Thoracic aorta (tissue), 2 donors: Measurements from ENCODE around the gene LDLRAD3. TPM values are rescaled to one million over a fixed set of nuclear protein-coding genes. Genes with fewer than 3 reads are reported as not detected.

Experiments
- ATAC-seq: fragments of 150-250 bp; one replicate; pipeline ENCODE4 v1.8.0; 2017; ENCODE audit warnings: low read depth; ENCODE audit not compliant: insufficient number of reproducible peaks, low FRiP score
- DNase-seq: peaks from one replicate; pipeline ENCODE4 v3.0.0-alpha.2; 2020; ENCODE audit warnings: low spot score
- H3K27ac ChIP-seq, 2 donors: fragments of 200-600 bp; sonication (generic); 1 replicate in 1 of 2; 2 replicates in 1 of 2; pipeline ENCODE4 v1.5.1; 2016; ENCODE audit warnings: mild to moderate bottlenecking in 2 of 2, moderate library complexity in 2 of 2
- H3K27me3 ChIP-seq: fragments of 200-600 bp; sonication (generic); replicated peaks from 2 replicates; pipeline ENCODE4 v1.6.0; 2016; ENCODE audit warnings: mild to moderate bottlenecking; ENCODE audit not compliant: insufficient read depth
- H3K36me3 ChIP-seq: fragments of 200-600 bp; sonication (generic); one replicate; pipeline ENCODE4 v1.5.1; 2016
- H3K4me1 ChIP-seq, 2 donors: fragments of 200-600 bp; sonication (generic); 1 replicate in 1 of 2; 2 replicates in 1 of 2; pipeline versions ENCODE4 v1.5.1 to v1.6.0; 2016; ENCODE audit warnings: low read depth in 2 of 2, mild to moderate bottlenecking in 1 of 2; ENCODE audit not compliant: control insufficient read depth in 1 of 2
- H3K4me3 ChIP-seq: fragments of 200-600 bp; sonication (generic); 2 replicates; pipeline ENCODE4 v1.5.1; 2016; ENCODE audit warnings: mild to moderate bottlenecking
- H3K9me3 ChIP-seq: fragments of 200-600 bp; sonication (generic); 2 replicates; pipeline ENCODE4 v1.5.1; 2016
- CTCF ChIP-seq: fragments of 200-600 bp; sonication (generic); IDR thresholded peaks from one replicate; pipeline ENCODE4 v1.5.1; 2019; ENCODE audit warnings: antibody characterized with exemption
- total RNA-seq, 2 donors: library from RNA; depleted of rRNA; stranded (reverse); fragments of >200 nt; gene quantifications; one replicate each; pipeline versions ENCODE4 v1.1.0 to v1.2.3, GENCODE V29; 2016

LDLRAD3 gene
- total RNA-seq, 2 donors from 2014 or later: 6.1 to 17.2 TPM

GRCh38 chr11:36002796-36003195 is 58.9 kb downstream of the LDLRAD3 start:
- DNase-seq: no peak
- no peak for ATAC-seq
- no peak overlapping the region for H3K27ac ChIP-seq
- H3K9me3 ChIP-seq: no peaks in the 10 kb centered on the region
- H3K36me3 ChIP-seq: no peaks in the 10 kb centered on the region
- no peak overlapping the region for H3K4me3 ChIP-seq
- H3K4me1 ChIP-seq: peaks cover 0 to 1% of the 10 kb centered on the region in 2 donors
- TF ChIP-seq CTCF: no peak
- H3K27me3 ChIP-seq: no peaks in the 10 kb centered on the region

DNA sequence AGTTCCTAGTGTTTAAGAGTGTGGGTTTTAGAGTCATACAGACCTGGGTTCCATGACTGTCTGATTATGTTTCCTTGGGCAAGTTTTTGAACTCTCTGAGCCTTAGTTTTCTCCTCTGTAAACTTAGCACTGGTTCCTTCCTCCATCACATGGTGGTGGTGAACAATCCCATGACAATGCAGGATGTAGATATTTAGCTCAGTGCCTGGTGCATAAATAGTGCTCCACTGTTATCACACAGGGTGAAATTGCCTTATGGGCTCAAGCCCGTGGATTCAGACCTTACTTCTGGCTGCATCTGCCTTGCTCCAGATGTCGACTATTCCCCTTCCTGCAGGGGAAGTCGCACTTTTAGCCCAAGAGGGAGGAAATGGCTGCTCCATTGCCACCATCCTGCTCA is 62.7 kb downstream of the LDLRAD3 start:
- no peak for TF ChIP-seq CTCF
- H3K27ac ChIP-seq: no peak overlapping the region
- H3K27me3 ChIP-seq: no peaks in the 10 kb centered on the region
- H3K36me3 ChIP-seq: no peaks in the 10 kb centered on the region
- H3K4me3 ChIP-seq: no peak overlapping the region
- H3K9me3 ChIP-seq: no peaks in the 10 kb centered on the region
- ATAC-seq (no peak), DNase-seq (no peak)
- H3K4me1 ChIP-seq: peaks cover 13 to 31% of the 10 kb centered on the region in 2 donors

DNA sequence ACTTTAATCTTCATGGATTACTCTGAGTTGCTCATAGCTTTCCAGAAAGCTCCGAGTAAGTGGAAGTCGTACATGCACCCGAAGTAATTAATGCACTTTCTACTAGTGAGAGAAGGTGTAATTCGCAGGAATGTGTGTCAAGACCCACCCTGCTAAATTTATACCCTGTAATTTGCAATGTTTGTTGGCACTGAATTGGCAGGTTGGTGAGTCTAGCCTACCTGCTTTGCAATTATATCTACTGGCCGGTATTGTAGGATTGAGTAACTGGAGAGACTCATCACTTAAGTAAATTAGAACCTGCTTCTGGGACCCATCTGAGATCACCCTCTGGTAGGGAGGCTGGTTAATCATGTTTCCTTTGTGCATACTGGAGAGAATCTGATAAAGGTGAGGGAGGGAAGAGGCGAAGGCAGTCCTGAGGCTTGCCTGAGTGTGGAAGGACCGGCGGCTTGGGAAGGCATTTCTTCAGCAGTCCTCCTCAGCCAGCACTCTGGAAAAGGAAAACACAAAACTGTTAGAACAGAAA is 63.3 kb downstream of the LDLRAD3 start:
- TF ChIP-seq CTCF: no peak
- Histone ChIP-seq H3K36me3 (no peaks in the 10 kb centered on the region), H3K27ac (no peak overlapping the region), H3K4me1 (peaks cover 13 to 31% of the 10 kb centered on the region in 2 donors), H3K4me3 (no peak overlapping the region), H3K27me3 (no peaks in the 10 kb centered on the region), H3K9me3 (no peaks in the 10 kb centered on the region)
- DNase-seq (no peak), ATAC-seq (no peak)

DNA sequence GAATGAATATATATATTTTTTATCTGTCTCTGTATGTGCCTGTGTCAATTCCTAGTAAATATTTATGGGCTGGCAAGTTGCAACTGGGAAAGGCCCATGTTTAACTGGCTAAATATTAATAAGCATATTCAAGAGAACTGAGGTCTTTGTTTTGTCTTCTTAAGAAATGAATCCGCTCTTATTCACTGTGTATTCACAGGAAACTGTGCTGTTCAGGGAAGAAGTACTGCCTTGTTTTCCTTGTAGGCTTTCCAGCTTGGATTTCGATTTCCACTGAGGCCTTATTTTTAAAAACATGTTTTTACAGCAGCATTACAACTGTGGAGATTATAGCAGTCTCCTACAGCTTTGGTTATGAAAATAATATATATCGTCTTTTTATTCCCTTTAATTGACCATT is 64.7 kb downstream of the LDLRAD3 start:
- Histone ChIP-seq H3K27ac (peak overlapping the region; percentile 53 to 73), H3K36me3 (no peaks in the 10 kb centered on the region), H3K4me3 (no peak overlapping the region), H3K4me1 (peaks cover 13 to 31% of the 10 kb centered on the region in 2 donors), H3K27me3 (no peaks in the 10 kb centered on the region), H3K9me3 (no peaks in the 10 kb centered on the region)
- no peak for TF ChIP-seq CTCF
- DNase-seq (no peak), ATAC-seq (no peak)

DNA sequence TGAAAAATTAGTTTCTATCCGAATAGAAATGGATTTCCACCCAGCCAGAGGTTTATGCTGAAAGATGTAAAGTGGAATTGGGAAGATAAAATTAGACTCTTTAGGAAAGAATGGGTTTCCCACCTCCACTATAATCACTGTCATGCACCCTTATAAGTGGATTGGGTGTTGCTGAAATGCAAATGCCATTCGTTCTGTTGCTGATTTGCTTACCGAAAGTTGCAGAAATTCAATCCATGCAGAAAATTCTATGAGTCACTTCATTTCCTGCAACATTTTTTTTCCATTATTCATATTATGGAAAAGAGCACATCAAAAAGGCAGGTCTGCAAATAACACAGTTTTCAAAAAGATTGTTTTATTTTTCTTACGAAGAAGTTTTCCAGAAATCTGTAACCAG is 65.6 kb downstream of the LDLRAD3 start:
- Histone ChIP-seq H3K27me3 (no peaks in the 10 kb centered on the region), H3K4me1 (peaks cover 13 to 31% of the 10 kb centered on the region in 2 donors), H3K4me3 (no peak overlapping the region), H3K36me3 (no peaks in the 10 kb centered on the region), H3K9me3 (no peaks in the 10 kb centered on the region), H3K27ac (peak overlapping the region; percentile 53 to 73)
- no peak for TF ChIP-seq CTCF
- DNase-seq: no peak
- ATAC-seq: no peak
